Neuronal stem cell (in vitro differentiated cells): ENCODE data around the gene HERC4.
A peak's percentile ranks its signal among the peaks of the same experiment; 100 is the strongest.

Experiments
- DNase-seq: peaks from one replicate; pipeline ENCODE4 v3.0.0-alpha.2; 2013; ENCODE audit warnings: low spot score
- H2AFZ ChIP-seq: one replicate; pipeline ENCODE4 v1.6.1; 2013; ENCODE audit warnings: mild to moderate bottlenecking, low read length, inconsistent platforms
- H2AK5ac ChIP-seq: 2 replicates; pipeline ENCODE4 v1.6.1; 2013; ENCODE audit warnings: low read depth, mild to moderate bottlenecking, inconsistent platforms, low read length, moderate library complexity, mixed read lengths
- H2BK120ac ChIP-seq: 2 replicates; pipeline ENCODE4 v1.6.1; 2013; ENCODE audit warnings: low read depth, mild to moderate bottlenecking, inconsistent platforms, low read length, moderate library complexity, mixed read lengths
- H2BK12ac ChIP-seq: one replicate; pipeline ENCODE4 v1.6.1; 2013; ENCODE audit warnings: low read length, inconsistent platforms
- H2BK15ac ChIP-seq: 2 replicates; pipeline ENCODE4 v1.6.1; 2013; ENCODE audit warnings: mild to moderate bottlenecking, low read length, inconsistent platforms, mixed read lengths
- H2BK5ac ChIP-seq: one replicate; pipeline ENCODE4 v1.6.1; 2013; ENCODE audit warnings: inconsistent platforms, mild to moderate bottlenecking, low read length, moderate library complexity
- H3K14ac ChIP-seq: one replicate; pipeline ENCODE4 v1.6.1; 2013; ENCODE audit warnings: low read length, inconsistent platforms
- H3K18ac ChIP-seq: 2 replicates; pipeline ENCODE4 v1.6.1; 2013; ENCODE audit warnings: low read length, inconsistent platforms
- H3K23ac ChIP-seq: 2 replicates; pipeline ENCODE4 v1.6.1; 2013; ENCODE audit warnings: low read depth, mild to moderate bottlenecking, mixed read lengths, low read length, inconsistent platforms; ENCODE audit not compliant: poor library complexity
- H3K27ac ChIP-seq: replicated peaks from 3 replicates; pipeline ENCODE4 v1.5.1; 2013; ENCODE audit warnings: low read length, inconsistent platforms
- H3K27me3 ChIP-seq, 3 experiments: 2 replicates each; pipeline ENCODE4 v1.6.1; 2013; ENCODE audit warnings: low read length in 3 of 3, mild to moderate bottlenecking in 2 of 3, inconsistent platforms in 1 of 3, low read depth in 1 of 3, mixed read lengths in 1 of 3, moderate library complexity in 1 of 3; ENCODE audit not compliant: control insufficient read depth in 3 of 3, insufficient read depth in 3 of 3
- H3K36me3 ChIP-seq, 2 donors: replicated peaks in 1 of 2; 2 replicates each; pipeline ENCODE4 v1.6.1; 2013; ENCODE audit warnings: low read length in 2 of 2; ENCODE audit not compliant: control insufficient read depth in 2 of 2, insufficient read depth in 2 of 2
- H3K4ac ChIP-seq: 2 replicates; pipeline ENCODE4 v1.6.1; 2013; ENCODE audit warnings: inconsistent platforms, mild to moderate bottlenecking, low read length, moderate library complexity
- H3K4me1 ChIP-seq, 2 donors: 1 replicate in 1 of 2; 2 replicates in 1 of 2; pipeline ENCODE4 v1.6.1; 2013; ENCODE audit warnings: low read length in 2 of 2, low read depth in 1 of 2; ENCODE audit not compliant: control insufficient read depth in 2 of 2, insufficient read depth in 1 of 2
- H3K4me2 ChIP-seq: one replicate; pipeline ENCODE4 v1.6.1; 2013; ENCODE audit warnings: mild to moderate bottlenecking, low read length, inconsistent platforms; ENCODE audit not compliant: insufficient read depth, poor library complexity, severe bottlenecking
- H3K4me3 ChIP-seq, 2 donors: 2 replicates each; pipeline ENCODE4 v1.5.1; 2013; ENCODE audit warnings: low read length in 2 of 2, mild to moderate bottlenecking in 2 of 2, inconsistent platforms in 1 of 2, moderate library complexity in 1 of 2
- H3K79me1 ChIP-seq: one replicate; pipeline ENCODE4 v1.6.1; 2013; ENCODE audit warnings: low read depth, mild to moderate bottlenecking, inconsistent platforms, low read length, moderate library complexity
- H3K9ac ChIP-seq: one replicate; pipeline ENCODE4 v1.6.1; 2013; ENCODE audit warnings: mild to moderate bottlenecking, low read depth, low read length, inconsistent platforms; ENCODE audit not compliant: poor library complexity
- H3K9me3 ChIP-seq, 2 donors: replicated peaks in 1 of 2; 2 replicates each; pipeline versions ENCODE3 to v1.6.1; 2013; ENCODE audit warnings: low read length in 2 of 2, mild to moderate bottlenecking in 2 of 2, inconsistent platforms in 1 of 2, low read depth in 1 of 2, mixed read lengths in 1 of 2, moderate library complexity in 1 of 2; ENCODE audit not compliant: control insufficient read depth in 2 of 2, insufficient read depth in 1 of 2
- H4K8ac ChIP-seq: one replicate; pipeline ENCODE4 v1.6.1; 2013; ENCODE audit warnings: low read depth, mild to moderate bottlenecking, inconsistent platforms, low read length, moderate library complexity
- H4K91ac ChIP-seq: one replicate; pipeline ENCODE4 v1.6.1; 2013; ENCODE audit warnings: low read length, low read depth, mild to moderate bottlenecking, inconsistent platforms; ENCODE audit not compliant: poor library complexity
- WGBS, 2 donors: extraction: QIAGEN DNeasy Blood & Tissue Kit; methylation state at CpG; one replicate each; pipeline ENCODE4 v1.1.7; 2013; ENCODE audit warnings: missing lambda C conversion rate in 2 of 2, mixed read lengths in 1 of 2; ENCODE audit not compliant: insufficient read length in 2 of 2, insufficient replicate concordance in 1 of 2; ENCODE audit errors: extremely low coverage in 2 of 2; 5-methylcytosine and 5-hydroxymethylcytosine counted together

HERC4 gene

DNA sequence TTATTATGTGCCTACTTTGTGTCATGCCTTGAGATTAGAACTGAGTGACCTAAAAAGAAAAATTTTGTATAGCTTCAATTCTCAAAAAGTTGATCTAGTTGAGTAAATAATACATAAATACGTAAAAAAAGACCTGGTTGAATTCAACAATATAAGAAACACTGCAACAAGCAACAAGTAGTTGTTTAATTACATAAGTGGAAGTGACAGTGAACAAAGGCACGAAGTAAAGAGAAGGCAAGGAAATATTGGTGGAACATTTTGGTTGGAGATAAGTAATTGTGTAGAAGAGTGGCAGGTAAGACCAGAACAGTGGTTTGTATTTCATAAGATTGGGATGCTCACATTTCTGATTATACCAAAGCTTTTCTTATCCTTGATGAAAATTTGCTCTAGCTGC, 26.0 kb upstream of the HERC4 start:
- H3K79me1 ChIP-seq, result no peaks in the 10 kb centered on the region
- no peak overlapping the region for H2AFZ ChIP-seq
- no peak for DNase-seq
- no peaks in the 10 kb centered on the region for H3K9me3 ChIP-seq
- no peaks in the 10 kb centered on the region for H3K36me3 ChIP-seq
- H3K4ac ChIP-seq, result no peak overlapping the region
- no peak overlapping the region for H2BK120ac ChIP-seq
- H2BK12ac ChIP-seq, result no peak overlapping the region
- no peak overlapping the region for H3K4me2 ChIP-seq
- no peak overlapping the region for H2BK5ac ChIP-seq
- H2AK5ac ChIP-seq, result no peak overlapping the region
- no peak overlapping the region for H3K18ac ChIP-seq
- no peak overlapping the region for H3K27ac ChIP-seq
- H3K4me1 ChIP-seq, result peaks cover 0 to 2% of the 10 kb centered on the region in 2 donors
- no peak overlapping the region for H3K4me3 ChIP-seq
- H3K9ac ChIP-seq, result no peak overlapping the region
- no CpG with 5 or more reads among the region's 2 CpGs for WGBS, 2 donors
- no peak overlapping the region for H3K14ac ChIP-seq
- H2BK15ac ChIP-seq, result no peak overlapping the region
- no peak overlapping the region for H3K23ac ChIP-seq
- H4K91ac ChIP-seq, result no peak overlapping the region
- no peaks in the 10 kb centered on the region for H3K27me3 ChIP-seq
- H4K8ac ChIP-seq, result no peak overlapping the region

- Histone ChIP-seq H3K79me1 (no peaks in the 10 kb centered on the region), H2BK5ac (no peak overlapping the region), H3K9me3 (no peaks in the 10 kb centered on the region), H3K36me3 (no peaks in the 10 kb centered on the region), H2BK15ac (no peak overlapping the region), H3K9ac (no peak overlapping the region), H2BK12ac (no peak overlapping the region), H3K14ac (no peak overlapping the region), H3K23ac (no peak overlapping the region), H3K27me3 (no peaks in the 10 kb centered on the region), H3K18ac (no peak overlapping the region), H2AK5ac (no peak overlapping the region), H3K4me1 (peaks cover 0 to 2% of the 10 kb centered on the region in 2 donors), H4K91ac (no peak overlapping the region), H2AFZ (no peak overlapping the region), H4K8ac (no peak overlapping the region), H2BK120ac (no peak overlapping the region), H3K4me3 (no peak overlapping the region), H3K4ac (no peak overlapping the region), H3K27ac (no peak overlapping the region), H3K4me2 (no peak overlapping the region)
- WGBS, 2 donors, result no CpG with 5 or more reads among the region's 3 CpGs
- DNase-seq, result no peak
Measured at GRCh38 chr10:68099736-68100135, 24.7 kb upstream of the HERC4 start.

DNA sequence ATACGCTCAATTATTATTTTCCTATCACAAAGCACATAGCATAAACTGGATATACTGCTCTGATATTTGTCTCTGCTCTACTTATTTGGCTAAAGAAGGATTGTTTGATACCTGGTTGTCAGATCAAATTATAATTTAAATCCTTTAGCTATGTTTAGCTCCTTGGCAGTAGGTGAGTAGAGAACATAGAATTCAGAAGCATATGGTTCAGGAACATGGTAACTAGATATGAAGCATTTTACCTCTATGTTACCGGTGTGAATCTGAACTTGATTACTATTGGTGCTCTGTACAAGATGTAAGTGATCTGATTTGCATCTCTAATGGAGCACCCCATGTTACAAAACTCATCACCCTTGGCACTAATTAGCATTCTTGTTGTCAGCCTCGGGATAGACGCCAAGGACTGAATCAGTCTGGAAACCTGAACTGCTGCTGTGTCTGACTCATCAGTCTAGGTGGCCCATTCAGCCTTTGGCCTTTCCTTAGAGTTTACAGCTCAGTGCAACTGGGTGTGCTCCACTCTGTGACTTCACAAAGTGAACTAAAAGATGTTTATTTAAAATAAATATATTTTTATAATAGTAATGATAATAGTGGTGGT, 21.9 kb upstream of the HERC4 start:
- no peaks in the 10 kb centered on the region for H3K27me3 ChIP-seq
- H3K4ac ChIP-seq, result no peak overlapping the region
- no peak overlapping the region for H2BK5ac ChIP-seq
- H2AK5ac ChIP-seq, result no peak overlapping the region
- H3K4me1 ChIP-seq, result peaks cover 0 to 2% of the 10 kb centered on the region in 2 donors
- no CpG with 5 or more reads among the region's 4 CpGs for WGBS, 2 donors
- no peaks in the 10 kb centered on the region for H3K36me3 ChIP-seq
- H2BK12ac ChIP-seq, result no peak overlapping the region
- DNase-seq, result no peak
- no peak overlapping the region for H2BK15ac ChIP-seq
- no peak overlapping the region for H4K8ac ChIP-seq
- H2BK120ac ChIP-seq, result no peak overlapping the region
- no peak overlapping the region for H3K14ac ChIP-seq
- H2AFZ ChIP-seq, result peak overlapping the region; percentile 24
- no peak overlapping the region for H3K4me2 ChIP-seq
- no peak overlapping the region for H3K23ac ChIP-seq
- no peaks in the 10 kb centered on the region for H3K9me3 ChIP-seq
- H3K4me3 ChIP-seq, result no peak overlapping the region
- no peaks in the 10 kb centered on the region for H3K79me1 ChIP-seq
- no peak overlapping the region for H3K18ac ChIP-seq
- no peak overlapping the region for H4K91ac ChIP-seq
- H3K27ac ChIP-seq, result no peak overlapping the region
- H3K9ac ChIP-seq, result no peak overlapping the region

- Histone ChIP-seq H3K14ac (no peak overlapping the region), H3K27ac (no peak overlapping the region), H2BK5ac (no peak overlapping the region), H2BK12ac (no peak overlapping the region), H3K4me2 (no peak overlapping the region), H3K9ac (no peak overlapping the region), H3K18ac (no peak overlapping the region), H3K4me1 (peaks cover 0 to 2% of the 10 kb centered on the region in 2 donors), H3K36me3 (no peaks in the 10 kb centered on the region), H3K79me1 (no peaks in the 10 kb centered on the region), H2BK120ac (no peak overlapping the region), H2AK5ac (no peak overlapping the region), H2AFZ (no peak overlapping the region), H3K4ac (no peak overlapping the region), H3K9me3 (no peaks in the 10 kb centered on the region), H3K27me3 (no peaks in the 10 kb centered on the region), H4K91ac (no peak overlapping the region), H4K8ac (no peak overlapping the region), H2BK15ac (no peak overlapping the region), H3K4me3 (no peak overlapping the region), H3K23ac (no peak overlapping the region)
- no CpG with 5 or more reads among the region's 2 CpGs for WGBS, 2 donors
- no peak for DNase-seq
Measured at GRCh38 chr10:68095153-68095552, 20.1 kb upstream of the HERC4 start.
